Measurements from ENCODE around the gene ANKRD63. TPM values are rescaled to one million over a fixed set of nuclear protein-coding genes. Genes with fewer than 3 reads are reported as not detected.

Gene ANKRD63
- total RNA-seq, 1 experiment from 2014 or later: 0.46 TPM

- Histone ChIP-seq H4K8ac (replicated peaks; ENCODE audit: insufficient read length, low read depth, low read length) (no peak overlapping the region), H2BK15ac (ENCODE audit: low read depth, low read length) (no peak overlapping the region), H2BK5ac (ENCODE audit: insufficient read length, low read length) (no peak overlapping the region), H2AK5ac (ENCODE audit: insufficient read length, low read length) (no peak overlapping the region), H2BK120ac (ENCODE audit: low read depth, low read length, poor library complexity, severe bottlenecking) (no peak overlapping the region), H4K5ac (ENCODE audit: insufficient read length, low read depth, low read length) (no peak overlapping the region), H3K4ac (ENCODE audit: low read depth, low read length) (no peak overlapping the region), H3K9me3 (ENCODE audit: control insufficient read depth, low read depth, low read length) (no peaks in the 10 kb centered on the region), H3K4me2 (ENCODE audit: insufficient read depth, insufficient read length, low read length) (no peak overlapping the region), H3K9ac (ENCODE audit: extremely low read depth, insufficient read length, low read length) (no peak overlapping the region), H3K23me2 (ENCODE audit: insufficient read length, low read depth, low read length, poor library complexity, severe bottlenecking) (no peaks in the 10 kb centered on the region), H4K91ac (ENCODE audit: insufficient read length, low read depth, low read length) (no peak overlapping the region), H3K18ac (ENCODE audit: insufficient read length, low read depth, low read length) (no peak overlapping the region), H3K56ac (ENCODE audit: insufficient read length, low read depth, low read length) (no peak overlapping the region), H3K14ac (ENCODE audit: insufficient read depth, low read length) (no peak overlapping the region), H2AFZ (ENCODE audit: low read length) (no peak overlapping the region), H3K23ac (ENCODE audit: insufficient read length, low read depth, low read length) (no peak overlapping the region), H3K27ac (ENCODE audit: insufficient read length, low read depth, low read length) (no peak overlapping the region), H2BK12ac (ENCODE audit: insufficient read length, low read depth, low read length) (no peak overlapping the region), H4K20me1 (ENCODE audit: control insufficient read depth, insufficient read depth, insufficient read length) (no peaks in the 10 kb centered on the region), H3K79me2 (ENCODE audit: insufficient read depth, low read length) (no peaks in the 10 kb centered on the region), H3K4me1 (ENCODE audit: insufficient read depth, low read length) (peaks cover 3% of the 10 kb centered on the region; the same call in 1 of the 2 replicates), H3K27me3 (ENCODE audit: insufficient read depth, low read length) (no peaks in the 10 kb centered on the region), H3T11ph (ENCODE audit: low read length) (no peak overlapping the region), H3K79me1 (ENCODE audit: insufficient read depth, low read depth, low read length, poor library complexity, severe bottlenecking) (no peaks in the 10 kb centered on the region), H2BK20ac (ENCODE audit: low read depth, low read length, poor library complexity, severe bottlenecking) (no peak overlapping the region)
- Mint-ChIP-seq H3K9me3 (no peaks in the 10 kb centered on the region), H3K4me3 (no peak overlapping the region), H3K27ac (no peak overlapping the region), H3K27me3 (ENCODE audit: low read depth) (no peaks in the 10 kb centered on the region; the same call in 1 of the 2 replicates), H3K4me1 (peaks cover 21 to 31% of the 10 kb centered on the region in 2 experiments), H3K36me3 (ENCODE audit: insufficient read depth in 1 of 3, low read depth in 3 of 3) (no peaks in the 10 kb centered on the region; a peak in 2 of 7 replicates)
- no peak for DNase-seq
- no CpG with 5 or more reads among the region's 12 CpGs for WGBS (ENCODE audit: extremely low coverage, insufficient read length, low lambda C conversion rate)
- TF ChIP-seq, protein P1, sequence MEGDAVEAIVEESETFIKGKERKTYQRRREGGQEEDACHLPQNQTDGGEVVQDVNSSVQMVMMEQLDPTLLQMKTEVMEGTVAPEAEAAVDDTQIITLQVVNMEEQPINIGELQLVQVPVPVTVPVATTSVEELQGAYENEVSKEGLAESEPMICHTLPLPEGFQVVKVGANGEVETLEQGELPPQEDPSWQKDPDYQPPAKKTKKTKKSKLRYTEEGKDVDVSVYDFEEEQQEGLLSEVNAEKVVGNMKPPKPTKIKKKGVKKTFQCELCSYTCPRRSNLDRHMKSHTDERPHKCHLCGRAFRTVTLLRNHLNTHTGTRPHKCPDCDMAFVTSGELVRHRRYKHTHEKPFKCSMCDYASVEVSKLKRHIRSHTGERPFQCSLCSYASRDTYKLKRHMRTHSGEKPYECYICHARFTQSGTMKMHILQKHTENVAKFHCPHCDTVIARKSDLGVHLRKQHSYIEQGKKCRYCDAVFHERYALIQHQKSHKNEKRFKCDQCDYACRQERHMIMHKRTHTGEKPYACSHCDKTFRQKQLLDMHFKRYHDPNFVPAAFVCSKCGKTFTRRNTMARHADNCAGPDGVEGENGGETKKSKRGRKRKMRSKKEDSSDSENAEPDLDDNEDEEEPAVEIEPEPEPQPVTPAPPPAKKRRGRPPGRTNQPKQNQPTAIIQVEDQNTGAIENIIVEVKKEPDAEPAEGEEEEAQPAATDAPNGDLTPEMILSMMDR (conservative IDR thresholded peaks at IDR 0.05): no peak
Observed at GRCh38 chr15:40263024-40263754, 19.7 kb downstream of the ANKRD63 start.
